Neural crest cell (in vitro differentiated cells): Measurements from ENCODE around the gene SEC16A. TPM values are rescaled to one million over a fixed set of nuclear protein-coding genes. Genes with fewer than 3 reads are reported as not detected.

Experiments used
- DNase-seq: peaks from one replicate; pipeline ENCODE4 v3.0.0; 2021; ENCODE audit warnings: low read depth, mixed read lengths, low spot score
- H3K27ac Mint-ChIP-seq: one replicate; pipeline ENCODE4 v1.8.0; 2021; ENCODE audit warnings: mild to moderate bottlenecking, mixed read lengths; ENCODE audit not compliant: unreplicated experiment
- H3K27me3 Mint-ChIP-seq: 2 replicates; pipeline ENCODE4 v1.8.0; 2021; ENCODE audit warnings: low read depth, mild to moderate bottlenecking, mixed read lengths
- H3K36me3 Mint-ChIP-seq: 2 replicates; pipeline ENCODE4 v1.8.0; 2021; ENCODE audit warnings: low read depth, mild to moderate bottlenecking, mixed read lengths
- H3K4me1 Mint-ChIP-seq: 2 replicates; pipeline ENCODE4 v1.8.0; 2021; ENCODE audit warnings: mixed read lengths
- H3K4me3 Mint-ChIP-seq: one replicate; pipeline ENCODE4 v1.8.0; 2021; ENCODE audit warnings: mild to moderate bottlenecking, mixed read lengths
- H3K9me3 Mint-ChIP-seq: 2 replicates; pipeline ENCODE4 v1.8.0; 2021; ENCODE audit warnings: mixed read lengths
- CTCF ChIP-seq: fragments of 200-600 bp; sonication (generic); conservative IDR thresholded peaks from 2 replicates; pipeline ENCODE4 v1.5.0; 2021; ENCODE audit warnings: antibody characterized with exemption, mild to moderate bottlenecking
- total RNA-seq: library from RNA; stranded (reverse); gene quantifications from 2 replicates; pipeline ENCODE4 v1.2.1, GENCODE V29; 2021

Gene SEC16A
- total RNA-seq, 1 donor from 2014 or later: 77.2 TPM

GRCh38 chr9:136502196-136502595 lies 19.4 kb upstream of the SEC16A start:
- no peaks in the 10 kb centered on the region for H3K27me3 Mint-ChIP-seq
- H3K36me3 Mint-ChIP-seq: peaks cover 2% of the 10 kb centered on the region
- DNase-seq: no peak
- no peaks in the 10 kb centered on the region for H3K9me3 Mint-ChIP-seq
- no peaks in the 10 kb centered on the region for H3K4me1 Mint-ChIP-seq
- no peak overlapping the region for H3K27ac Mint-ChIP-seq
- no peak overlapping the region for H3K4me3 Mint-ChIP-seq
- TF ChIP-seq CTCF: no peak

GRCh38 chr9:136501686-136502085 lies 18.8 kb upstream of the SEC16A start:
- peaks cover 2% of the 10 kb centered on the region for H3K36me3 Mint-ChIP-seq
- no peak overlapping the region for H3K27ac Mint-ChIP-seq
- H3K4me3 Mint-ChIP-seq: no peak overlapping the region
- H3K27me3 Mint-ChIP-seq: no peaks in the 10 kb centered on the region
- no peak for TF ChIP-seq CTCF
- no peak for DNase-seq
- H3K4me1 Mint-ChIP-seq: no peaks in the 10 kb centered on the region
- H3K9me3 Mint-ChIP-seq: no peaks in the 10 kb centered on the region

- no peaks in the 10 kb centered on the region for H3K27me3 Mint-ChIP-seq
- no peak for TF ChIP-seq CTCF
- H3K4me3 Mint-ChIP-seq: no peak overlapping the region
- no peaks in the 10 kb centered on the region for H3K9me3 Mint-ChIP-seq
- peaks cover 2% of the 10 kb centered on the region for H3K36me3 Mint-ChIP-seq
- H3K4me1 Mint-ChIP-seq: no peaks in the 10 kb centered on the region
- DNase-seq: no peak
- no peak overlapping the region for H3K27ac Mint-ChIP-seq
Observed at GRCh38 chr9:136499935-136500910, 17.4 kb upstream of the SEC16A start.

- no peak for DNase-seq
- H3K36me3 Mint-ChIP-seq: peaks cover 2% of the 10 kb centered on the region
- no peak for TF ChIP-seq CTCF
- H3K4me1 Mint-ChIP-seq: no peaks in the 10 kb centered on the region
- H3K27me3 Mint-ChIP-seq: no peaks in the 10 kb centered on the region
- H3K9me3 Mint-ChIP-seq: no peaks in the 10 kb centered on the region
- no peak overlapping the region for H3K4me3 Mint-ChIP-seq
- H3K27ac Mint-ChIP-seq: no peak overlapping the region
Observed at GRCh38 chr9:136499071-136499934, 16.5 kb upstream of the SEC16A start.

GRCh38 chr9:136497916-136498695 lies 15.3 kb upstream of the SEC16A start:
- H3K27ac Mint-ChIP-seq: no peak overlapping the region
- H3K4me3 Mint-ChIP-seq: no peak overlapping the region
- H3K27me3 Mint-ChIP-seq: no peaks in the 10 kb centered on the region
- no peaks in the 10 kb centered on the region for H3K4me1 Mint-ChIP-seq
- TF ChIP-seq CTCF: no peak
- peaks cover 2% of the 10 kb centered on the region for H3K36me3 Mint-ChIP-seq
- no peak for DNase-seq
- H3K9me3 Mint-ChIP-seq: no peaks in the 10 kb centered on the region
